Lower leg skin (tissue), 3 donors: ENCODE measurements around the gene NABP1.

Source experiments
- POLR2A ChIP-seq, 2 donors: fragments of 450-650 bp; IDR thresholded peaks; one replicate each; pipeline ENCODE4 v1.6.1; 2016 to 2017; ENCODE audit warnings: antibody characterized with exemption in 2 of 2, mild to moderate bottlenecking in 1 of 2, moderate library complexity in 1 of 2
- TF ChIP-seq, protein P1 (sequence below), 3 donors: fragments of 450-650 bp; IDR thresholded peaks; one replicate each; pipeline ENCODE4 v1.5.1; 2016; ENCODE audit warnings: antibody characterized with exemption in 3 of 3, mild to moderate bottlenecking in 3 of 3, moderate library complexity in 2 of 3

DNA sequence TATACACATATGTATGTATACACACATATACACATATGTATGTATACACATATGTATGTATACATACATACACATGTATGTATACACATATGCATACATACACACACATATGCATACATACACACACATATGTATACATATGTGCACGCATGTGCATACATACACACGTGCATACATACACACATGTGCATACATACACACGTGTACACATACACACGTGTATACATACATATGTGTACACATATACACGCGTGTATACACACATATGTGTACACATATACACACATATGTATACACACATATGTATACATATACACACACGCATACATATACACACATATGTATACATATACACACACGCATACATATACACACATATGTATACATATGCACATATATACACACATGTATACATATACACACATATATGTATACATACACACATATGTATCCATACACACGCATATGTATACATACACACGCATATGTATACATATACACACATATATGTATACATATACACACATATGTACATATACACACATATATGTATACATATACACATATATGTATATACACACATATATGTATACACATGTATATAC, 21.5 kb downstream of the NABP1 start:
- TF ChIP-seq, protein P1, sequence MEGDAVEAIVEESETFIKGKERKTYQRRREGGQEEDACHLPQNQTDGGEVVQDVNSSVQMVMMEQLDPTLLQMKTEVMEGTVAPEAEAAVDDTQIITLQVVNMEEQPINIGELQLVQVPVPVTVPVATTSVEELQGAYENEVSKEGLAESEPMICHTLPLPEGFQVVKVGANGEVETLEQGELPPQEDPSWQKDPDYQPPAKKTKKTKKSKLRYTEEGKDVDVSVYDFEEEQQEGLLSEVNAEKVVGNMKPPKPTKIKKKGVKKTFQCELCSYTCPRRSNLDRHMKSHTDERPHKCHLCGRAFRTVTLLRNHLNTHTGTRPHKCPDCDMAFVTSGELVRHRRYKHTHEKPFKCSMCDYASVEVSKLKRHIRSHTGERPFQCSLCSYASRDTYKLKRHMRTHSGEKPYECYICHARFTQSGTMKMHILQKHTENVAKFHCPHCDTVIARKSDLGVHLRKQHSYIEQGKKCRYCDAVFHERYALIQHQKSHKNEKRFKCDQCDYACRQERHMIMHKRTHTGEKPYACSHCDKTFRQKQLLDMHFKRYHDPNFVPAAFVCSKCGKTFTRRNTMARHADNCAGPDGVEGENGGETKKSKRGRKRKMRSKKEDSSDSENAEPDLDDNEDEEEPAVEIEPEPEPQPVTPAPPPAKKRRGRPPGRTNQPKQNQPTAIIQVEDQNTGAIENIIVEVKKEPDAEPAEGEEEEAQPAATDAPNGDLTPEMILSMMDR (IDR thresholded peaks at IDR 0.05), result no peak
- no peak for TF ChIP-seq POLR2A (IDR thresholded peaks at IDR 0.05)
